HG02943 (cell line): ENCODE measurements around the gene TMEM200C.

Source experiments
- ATAC-seq: cut with Tn5 transposase; IDR thresholded peaks from one replicate; pipeline ENCODE4 v1.9.1; 2021; ENCODE audit warnings: mild to moderate bottlenecking, low read depth, moderate library complexity; ENCODE audit not compliant: unreplicated experiment

TMEM200C gene

GRCh38 chr18:5895299-5895875 is at the start of gene TMEM200C:
Gene TMEM200C (minus strand): TSS chr18:5895522. CDS start chr18:5892063, 3,459 bp downstream.
- no peak for ATAC-seq

GRCh38 chr18:5944448-5944847 is 49.1 kb upstream of the TMEM200C start:
- ATAC-seq = no peak

GRCh38 chr18:5943514-5943913 is 48.2 kb upstream of the TMEM200C start:
- ATAC-seq = no peak

- no peak for ATAC-seq
Measured at GRCh38 chr18:5942591-5942990, 47.3 kb upstream of the TMEM200C start.

- no peak for ATAC-seq
Measured at GRCh38 chr18:5941890-5942289, 46.6 kb upstream of the TMEM200C start.

GRCh38 chr18:5939801-5940667 is 44.7 kb upstream of the TMEM200C start:
- no peak for ATAC-seq

- ATAC-seq = no peak
Measured at GRCh38 chr18:5937795-5938194, 42.5 kb upstream of the TMEM200C start.

- no peak for ATAC-seq
Measured at GRCh38 chr18:5937121-5937520, 41.8 kb upstream of the TMEM200C start.

GRCh38 chr18:5930789-5931188 is 35.5 kb upstream of the TMEM200C start:
- no peak for ATAC-seq

- ATAC-seq = no peak
Measured at GRCh38 chr18:5918205-5918858, 23.0 kb upstream of the TMEM200C start.

- ATAC-seq = no peak
Measured at GRCh38 chr18:5914951-5915350, 19.6 kb upstream of the TMEM200C start.

- ATAC-seq = no peak
Measured at GRCh38 chr18:5914016-5914415, 18.7 kb upstream of the TMEM200C start.

GRCh38 chr18:5912566-5912965 is 17.2 kb upstream of the TMEM200C start:
- ATAC-seq = no peak

- ATAC-seq = no peak
Measured at GRCh38 chr18:5909125-5909524, 13.8 kb upstream of the TMEM200C start.

- no peak for ATAC-seq
Measured at GRCh38 chr18:5903386-5903785, 8.1 kb upstream of the TMEM200C start.

- no peak for ATAC-seq
Measured at GRCh38 chr18:5900262-5900661, 4.9 kb upstream of the TMEM200C start.

GRCh38 chr18:5899835-5900234 is 4.5 kb upstream of the TMEM200C start:
- no peak for ATAC-seq

GRCh38 chr18:5895876-5896740 is 786 bp upstream of the TMEM200C start:
- ATAC-seq = no peak

- no peak for ATAC-seq
Measured at GRCh38 chr18:5894611-5895298, 567 bp downstream of the TMEM200C start.
